ENCODE results near the gene RCBTB1.

- TF ChIP-seq CTCF (IDR thresholded peaks at IDR 0.05) (no peak), POLR2A (IDR thresholded peaks at IDR 0.05) (no peak)
Observed at GRCh38 chr13:49539746-49540145, 45.6 kb downstream of the RCBTB1 start.

All from prostate gland (tissue), 2 donors.